ENCODE measurements around the gene ATXN1. TPM values are rescaled to one million over a fixed set of nuclear protein-coding genes. Genes with fewer than 3 reads are reported as not detected.

ATXN1 gene
- total RNA-seq, 4 donors from 2014 or later: 21.0 to 102 (median 51.1) TPM

GRCh38 chr6:16496210-16496609, 265.1 kb downstream of the ATXN1 start:
- no peak for TF ChIP-seq POLR2A (IDR thresholded peaks at IDR 0.05)
- no peak for DNase-seq

DNA sequence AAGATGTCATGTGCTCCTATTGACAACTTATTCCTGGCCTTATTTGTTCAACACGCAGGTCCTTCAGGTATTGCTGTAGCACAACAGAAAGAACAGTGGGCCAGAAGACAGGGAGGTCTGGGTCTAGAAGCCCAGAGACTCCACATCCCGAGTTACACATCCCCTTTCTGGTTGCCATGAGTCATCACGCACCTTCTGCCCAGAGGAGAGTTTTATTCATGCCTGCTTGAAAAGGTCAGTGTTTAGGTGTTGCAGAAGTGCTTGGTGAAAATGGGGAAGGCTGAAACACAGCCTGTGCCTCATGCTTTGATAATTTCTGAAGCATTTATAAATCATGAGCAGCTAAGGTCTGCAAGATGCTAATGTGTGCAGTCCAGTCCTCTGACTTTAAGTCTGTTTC, 266.5 kb downstream of the ATXN1 start:
- no peaks in the 10 kb centered on the region for H3K4me1 ChIP-seq
- H3K4me3 ChIP-seq: no peak overlapping the region
- no peaks in the 10 kb centered on the region for H3K9me3 ChIP-seq
- TF ChIP-seq CTCF (IDR thresholded peaks at IDR 0.05): no peak
- no peak for TF ChIP-seq POLR2A (IDR thresholded peaks at IDR 0.05)
- no peak overlapping the region for H3K27ac ChIP-seq
- H3K27me3 ChIP-seq: no peaks in the 10 kb centered on the region
- DNase-seq: no peak
- intact Hi-C loops (cut with DNase I; ENCODE audit: low total_unique reads): no loop called here
- H3K36me3 ChIP-seq: no peaks in the 10 kb centered on the region

More at GRCh38 chr6:16496210-16496609, 265.1 kb downstream of the ATXN1 start:
- Histone ChIP-seq H3K27ac (no peak overlapping the region), H3K27me3 (no peaks in the 10 kb centered on the region), H3K36me3 (no peaks in the 10 kb centered on the region), H3K4me3 (no peak overlapping the region), H3K4me1 (no peaks in the 10 kb centered on the region), H3K9me3 (no peaks in the 10 kb centered on the region)
- intact Hi-C loops (cut with DNase I; ENCODE audit: low total_unique reads): no loop called here

DNA sequence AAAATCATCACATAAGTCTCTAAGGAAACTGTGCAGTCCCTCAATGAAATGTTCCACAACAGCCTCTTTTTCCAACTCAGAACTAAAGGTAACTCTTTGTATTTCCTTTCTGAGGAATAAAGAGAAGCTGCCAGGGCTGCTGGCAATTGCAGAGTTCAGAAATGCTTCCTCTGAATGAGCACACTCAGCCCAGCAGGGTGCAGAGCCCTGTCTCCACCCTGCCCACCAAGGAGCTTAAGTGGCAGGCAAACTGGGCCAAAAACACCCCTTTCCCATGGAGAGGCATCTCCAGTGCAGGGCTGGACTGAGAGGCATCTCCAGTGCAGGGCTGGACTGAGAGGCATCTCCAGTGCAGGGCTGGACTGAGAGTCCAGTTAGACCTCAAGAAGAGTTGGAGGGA, 267.5 kb downstream of the ATXN1 start:
- no peaks in the 10 kb centered on the region for H3K27me3 ChIP-seq
- no peaks in the 10 kb centered on the region for H3K9me3 ChIP-seq
- no peaks in the 10 kb centered on the region for H3K4me1 ChIP-seq
- H3K27ac ChIP-seq: no peak overlapping the region
- no peak for DNase-seq
- intact Hi-C loops (cut with DNase I; ENCODE audit: low total_unique reads): no loop called here
- TF ChIP-seq CTCF (IDR thresholded peaks at IDR 0.05): no peak
- no peak for TF ChIP-seq POLR2A (IDR thresholded peaks at IDR 0.05)
- H3K4me3 ChIP-seq: no peak overlapping the region
- H3K36me3 ChIP-seq: no peaks in the 10 kb centered on the region

- Histone ChIP-seq H3K27ac (no peak overlapping the region), H3K4me1 (no peaks in the 10 kb centered on the region), H3K36me3 (no peaks in the 10 kb centered on the region), H3K9me3 (no peaks in the 10 kb centered on the region), H3K27me3 (no peaks in the 10 kb centered on the region), H3K4me3 (no peak overlapping the region)
- intact Hi-C loops (cut with DNase I; ENCODE audit: low total_unique reads): no loop called here
- no peak for TF ChIP-seq CTCF (IDR thresholded peaks at IDR 0.05)
- no peak for TF ChIP-seq POLR2A (IDR thresholded peaks at IDR 0.05)
- DNase-seq: no peak
Observed at GRCh38 chr6:16493112-16493511, 268.1 kb downstream of the ATXN1 start.

DNA sequence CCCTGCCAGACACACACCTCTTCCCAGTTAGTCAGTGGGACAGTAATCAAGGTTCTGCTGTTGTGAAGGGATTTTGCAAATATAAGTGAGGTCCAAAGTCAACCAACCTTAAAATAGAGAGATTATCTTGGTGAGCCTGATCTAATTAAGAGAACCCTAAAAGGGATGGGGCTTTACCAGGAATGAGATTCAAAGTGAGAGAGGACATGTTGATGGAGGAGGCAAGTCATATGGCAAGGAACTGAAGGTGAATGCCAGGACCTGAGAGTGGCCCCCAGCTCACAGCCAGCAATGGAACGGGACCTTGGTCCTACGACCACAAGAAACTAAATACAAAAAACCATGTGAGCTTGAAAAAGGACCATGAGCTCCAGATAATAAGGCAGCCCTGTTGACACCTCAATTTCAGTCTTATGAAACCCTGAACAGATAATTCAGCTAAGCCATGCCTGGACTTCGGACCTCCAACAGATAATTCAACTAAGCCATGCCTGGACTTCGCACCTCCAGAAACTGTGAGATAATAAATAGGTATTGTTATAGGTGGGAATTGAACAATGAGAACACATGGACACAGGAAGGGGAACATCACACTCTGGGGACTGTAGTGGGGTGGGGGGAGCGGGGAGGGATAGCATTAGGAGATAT, 269.5 kb downstream of the ATXN1 start:
- DNase-seq: no peak
- Histone ChIP-seq H3K36me3 (no peaks in the 10 kb centered on the region), H3K9me3 (no peaks in the 10 kb centered on the region), H3K27me3 (no peaks in the 10 kb centered on the region), H3K4me1 (no peaks in the 10 kb centered on the region), H3K27ac (no peak overlapping the region), H3K4me3 (no peak overlapping the region)
- intact Hi-C loops (cut with DNase I; ENCODE audit: low total_unique reads): no loop called here
- TF ChIP-seq POLR2A (IDR thresholded peaks at IDR 0.05) (no peak), CTCF (IDR thresholded peaks at IDR 0.05) (no peak)

GRCh38 chr6:16490616-16491015, 270.6 kb downstream of the ATXN1 start:
- Histone ChIP-seq H3K4me3 (no peak overlapping the region), H3K4me1 (no peaks in the 10 kb centered on the region), H3K27me3 (no peaks in the 10 kb centered on the region), H3K36me3 (no peaks in the 10 kb centered on the region), H3K27ac (no peak overlapping the region), H3K9me3 (no peaks in the 10 kb centered on the region)
- no peak for DNase-seq
- TF ChIP-seq POLR2A (IDR thresholded peaks at IDR 0.05) (no peak), CTCF (IDR thresholded peaks at IDR 0.05) (no peak)
- intact Hi-C loops (cut with DNase I; ENCODE audit: low total_unique reads): no loop called here
